Keratinocyte (primary cell): Measurements from ENCODE around the gene SMTNL1. TPM values are rescaled to one million over a fixed set of nuclear protein-coding genes. Genes with fewer than 3 reads are reported as not detected.
A peak's percentile ranks its signal among the peaks of the same experiment; 100 is the strongest.

Experiments
- DNase-seq: peaks from one replicate; pipeline ENCODE4 v3.0.0-alpha.2; 2011; ENCODE audit warnings: low read depth, missing footprints, low spot score
- FAIRE-seq: peaks from 2 replicates; lab custom pipeline; 2011; peaks lifted over from hg19 to GRCh38; lab: Jason Lieb, UNC
- H2AFZ ChIP-seq: 2 replicates; pipeline ENCODE4 v1.6.0; 2012; ENCODE audit warnings: low read length, control low read depth, inconsistent platforms; ENCODE audit not compliant: control insufficient read depth
- H3K27ac ChIP-seq: 2 replicates; pipeline ENCODE4 v1.5.1; 2011; ENCODE audit warnings: low read length; ENCODE audit not compliant: control insufficient read depth, insufficient read depth
- H3K27me3 ChIP-seq: 3 replicates; pipeline ENCODE4 v1.6.0; 2011; ENCODE audit warnings: low read length; ENCODE audit not compliant: control insufficient read depth, insufficient read depth; ENCODE audit errors: extremely low read depth
- H3K36me3 ChIP-seq, 2 experiments: 2 replicates in 1 of 2; 3 replicates in 1 of 2; pipeline ENCODE4 v1.5.1; 2011; ENCODE audit warnings: low read length in 2 of 2, mild to moderate bottlenecking in 1 of 2; ENCODE audit not compliant: control insufficient read depth in 2 of 2, insufficient read depth in 2 of 2; ENCODE audit errors: extremely low read depth in 1 of 2
- H3K4me1 ChIP-seq: 3 replicates; pipeline ENCODE4 v1.5.1; 2011; ENCODE audit warnings: low read length; ENCODE audit not compliant: control insufficient read depth, insufficient read depth; ENCODE audit errors: extremely low read depth
- H3K4me2 ChIP-seq: 3 replicates; pipeline ENCODE4 v1.6.0; 2011; ENCODE audit warnings: low read depth, low read length; ENCODE audit not compliant: control insufficient read depth, insufficient read depth; ENCODE audit errors: extremely low read depth
- H3K4me3 ChIP-seq, 3 experiments: fragments of 200-600 bp in 1 of 3; sonication (generic) in 1 of 3; 2 replicates in 2 of 3; 3 replicates in 1 of 3; pipeline ENCODE4 v1.5.1; 2011 to 2016; ENCODE audit warnings: low read length in 3 of 3, mild to moderate bottlenecking in 3 of 3, control low read depth in 2 of 3, inconsistent platforms in 1 of 3, low read depth in 1 of 3, mixed read lengths in 1 of 3, mixed run types in 1 of 3, moderate library complexity in 1 of 3; ENCODE audit not compliant: control insufficient read depth in 2 of 3, insufficient read depth in 2 of 3; ENCODE audit errors: extremely low read depth in 1 of 3
- H3K79me2 ChIP-seq: 2 replicates; pipeline ENCODE4 v1.6.0; 2012; ENCODE audit warnings: low read length; ENCODE audit not compliant: control insufficient read depth, insufficient read depth
- H3K9ac ChIP-seq: 3 replicates; pipeline ENCODE4 v1.6.0; 2011; ENCODE audit warnings: low read length; ENCODE audit not compliant: control insufficient read depth, insufficient read depth; ENCODE audit errors: extremely low read depth
- H3K9me1 ChIP-seq: 3 replicates; pipeline ENCODE4 v1.6.0; 2011; ENCODE audit warnings: low read length; ENCODE audit not compliant: control insufficient read depth, insufficient read depth; ENCODE audit errors: extremely low read depth
- H3K9me3 ChIP-seq: 2 replicates; pipeline ENCODE4 v1.5.1; 2012; ENCODE audit warnings: low read depth, low read length; ENCODE audit not compliant: control insufficient read depth
- H4K20me1 ChIP-seq: 3 replicates; pipeline ENCODE4 v1.6.0; 2011; ENCODE audit warnings: low read length; ENCODE audit not compliant: control insufficient read depth, insufficient read depth; ENCODE audit errors: extremely low read depth
- CTCF ChIP-seq, 3 experiments: IDR thresholded peaks in 1 of 3; conservative IDR thresholded peaks in 1 of 3; optimal IDR thresholded peaks in 1 of 3; 2 replicates in 2 of 3; 3 replicates in 1 of 3; pipeline versions ENCODE3 to v1.5.1; 2011; ENCODE audit warnings: low read length in 3 of 3, mild to moderate bottlenecking in 3 of 3, moderate library complexity in 2 of 3, control low read depth in 1 of 3, inconsistent platforms in 1 of 3; ENCODE audit not compliant: insufficient read depth in 2 of 3; ENCODE audit errors: extremely low read depth in 1 of 3
- EZH2 ChIP-seq: IDR thresholded peaks from one replicate; pipeline ENCODE4 v1.6.1; 2012; ENCODE audit warnings: inconsistent platforms, mild to moderate bottlenecking, low read length, moderate library complexity
- dilution Hi-C: fragments of 300-500 bp; cut with MboI; formaldehyde crosslinking; loops from one replicate; pipeline ENCODE4 v1.7.0; 2020; ENCODE audit warnings: low sequenced_read_pairs; ENCODE audit not compliant: extremely low pct_ligation_motif_present
- polyA plus RNA-seq, 5 experiments: library from polyadenylated mRNA; depleted of rRNA in 3 of 5; stranded (reverse) in 3 of 5; stranded (forward) in 1 of 5; unstranded in 1 of 5; fragments of >200 nt; gene quantifications; 1 replicate in 1 of 5; 2 replicates in 3 of 5; 3 replicates in 1 of 5; pipeline versions ENCODE4 v1.2.1 to v1.2.3, GENCODE V29; 2011 to 2012; ENCODE audit warnings: missing spikeins in 2 of 5, low read depth in 1 of 5, low replicate concordance in 1 of 5

The SMTNL1 gene
- polyA plus RNA-seq, 1 donor (not counting 4 experiments of a cell fraction or from before 2014, with no cell fraction given) = not detected

- Histone ChIP-seq H3K9me3 (no peaks in the 10 kb centered on the region), H3K4me2 (no peak overlapping the region), H4K20me1 (no peaks in the 10 kb centered on the region), H3K27me3 (peaks cover 4% of the 10 kb centered on the region), H3K4me1 (peaks cover 9% of the 10 kb centered on the region), H2AFZ (no peak overlapping the region), H3K9me1 (no peaks in the 10 kb centered on the region), H3K27ac (no peak overlapping the region), H3K36me3 (peaks cover 0 to 13% of the 10 kb centered on the region in 2 experiments), H3K9ac (no peak overlapping the region), H3K4me3 (no peak overlapping the region), H3K79me2 (no peaks in the 10 kb centered on the region)
- DNase-seq (no peak), FAIRE-seq (no peak)
- TF ChIP-seq EZH2 (no peak), CTCF (optimal IDR thresholded peaks at IDR 0.05 in 1 of 3, IDR thresholded peaks at IDR 0.05 in 1 of 3, conservative IDR thresholded peaks at IDR 0.05 in 1 of 3; ENCODE audit: extremely low read depth in 1 of 3, insufficient read depth in 2 of 3, low read length in 3 of 3) (no peak)
- dilution Hi-C loops = no loop called here
These were observed 9.1 kb downstream of the SMTNL1 start for GRCh38 chr11:57546451-57546850.

GRCh38 chr11:57546869-57547475 is 9.6 kb downstream of the SMTNL1 start:
- H3K9me1 ChIP-seq = no peaks in the 10 kb centered on the region
- no peaks in the 10 kb centered on the region for H3K79me2 ChIP-seq
- H4K20me1 ChIP-seq = no peaks in the 10 kb centered on the region
- no peak overlapping the region for H3K4me3 ChIP-seq
- FAIRE-seq = no peak
- H3K9ac ChIP-seq = no peak overlapping the region
- no peak for DNase-seq
- no peaks in the 10 kb centered on the region for H3K9me3 ChIP-seq
- dilution Hi-C loops = no loop called here
- H2AFZ ChIP-seq = no peak overlapping the region
- no peak for TF ChIP-seq EZH2
- TF ChIP-seq CTCF (optimal IDR thresholded peaks at IDR 0.05 in 1 of 3, IDR thresholded peaks at IDR 0.05 in 1 of 3, conservative IDR thresholded peaks at IDR 0.05 in 1 of 3; ENCODE audit: extremely low read depth in 1 of 3, insufficient read depth in 2 of 3, low read length in 3 of 3) = peak; percentile 15 to 32 (median 23)
- H3K27ac ChIP-seq = no peak overlapping the region
- peaks cover 4% of the 10 kb centered on the region for H3K27me3 ChIP-seq
- peaks cover 3 to 16% of the 10 kb centered on the region in 2 experiments for H3K36me3 ChIP-seq
- peaks cover 9% of the 10 kb centered on the region for H3K4me1 ChIP-seq
- H3K4me2 ChIP-seq = no peak overlapping the region
